Uterus (tissue), 2 donors: ENCODE data around the gene ITSN1.

Source experiments
- CTCF ChIP-seq, 4 experiments: fragments of 200-600 bp in 2 of 4; fragments of 450-650 bp in 2 of 4; sonication (generic) in 2 of 4; IDR thresholded peaks; one replicate each; pipeline ENCODE4 v1.5.1; 2016 to 2019; ENCODE audit warnings: antibody characterized with exemption in 4 of 4, mild to moderate bottlenecking in 2 of 4, moderate library complexity in 1 of 4
- POLR2A ChIP-seq, 2 donors: fragments of 450-650 bp; IDR thresholded peaks; one replicate each; pipeline ENCODE4 v1.6.1; 2016; ENCODE audit warnings: antibody characterized with exemption in 2 of 2, mild to moderate bottlenecking in 1 of 2, moderate library complexity in 1 of 2

DNA sequence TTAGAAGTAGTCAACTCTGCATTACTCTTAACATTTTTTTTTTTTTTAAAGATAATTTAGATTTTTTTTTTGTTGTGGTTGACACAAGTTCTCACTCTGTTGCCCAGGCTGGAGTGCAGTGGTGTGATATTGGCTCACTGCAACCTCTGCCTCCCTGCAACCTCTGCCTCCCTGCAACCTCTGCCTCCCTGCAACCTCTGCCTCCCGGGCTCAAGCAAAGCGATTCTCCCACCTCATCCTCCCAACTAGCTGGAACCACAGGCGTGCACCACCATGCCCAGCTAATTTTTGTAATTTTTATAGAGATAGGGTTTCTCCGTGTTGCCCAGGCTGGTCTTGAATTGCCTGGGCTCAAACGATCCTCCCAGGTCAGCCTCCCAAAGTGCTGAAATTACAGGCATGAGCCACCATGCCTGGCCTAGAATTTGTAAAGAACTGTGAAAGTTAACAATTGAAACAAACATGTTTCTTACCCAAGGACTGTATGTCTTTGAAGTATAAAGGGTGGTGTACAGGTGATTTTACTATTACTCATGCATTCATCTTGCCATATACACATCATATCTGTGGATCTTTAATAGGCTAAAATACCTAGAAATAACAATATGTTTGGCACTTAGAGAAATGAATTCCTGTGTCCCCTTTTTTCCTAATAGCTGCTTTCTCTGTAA, 158.6 kb downstream of the ITSN1 start:
- TF ChIP-seq CTCF (IDR thresholded peaks at IDR 0.05) = no peak
- no peak for TF ChIP-seq POLR2A (IDR thresholded peaks at IDR 0.05)
